K562 (cell line): ENCODE results near the gene TIMM23. TPM values are rescaled to one million over a fixed set of nuclear protein-coding genes. Genes with fewer than 3 reads are reported as not detected.
A peak's percentile ranks its signal among the peaks of the same experiment; 100 is the strongest.

Experiments used
- CBX3 ChIP-seq, 2 experiments: IDR thresholded peaks; 1 replicate in 1 of 2; 2 replicates in 1 of 2; pipeline ENCODE4 v1.6.1; 2012; ENCODE audit warnings: inconsistent platforms in 2 of 2, low read length in 2 of 2, borderline replicate concordance in 1 of 2, control low read depth in 1 of 2
- DNMT1 ChIP-seq: fragments of 450-650 bp; IDR thresholded peaks from 2 replicates; pipeline ENCODE4 v1.6.1; 2016; ENCODE audit warnings: antibody characterized with exemption, mild to moderate bottlenecking
- ETV5 ChIP-seq: sonication (generic); formaldehyde crosslinking; IDR thresholded peaks from 2 replicates; pipeline ENCODE4 v1.4.0; 2020; ENCODE audit warnings: low read depth, mild to moderate bottlenecking, missing genetic modification reagents
- GABPB2 ChIP-seq: fragments of 250-450 bp; sonication (Bioruptor Pico); conservative IDR thresholded peaks from 2 replicates; pipeline ENCODE4 v1.5.1; 2021; ENCODE audit warnings: mild to moderate bottlenecking
- KLF13 ChIP-seq: fragments of 450-650 bp; IDR thresholded peaks from 2 replicates; pipeline ENCODE4 v1.6.1; 2016; ENCODE audit warnings: missing genetic modification characterization, low read depth, mild to moderate bottlenecking, missing compliant biosample characterization, moderate library complexity, borderline replicate concordance
- MAFG ChIP-seq: fragments of 450-650 bp; conservative IDR thresholded peaks from 2 replicates; pipeline ENCODE4 v1.6.1; 2016; ENCODE audit warnings: missing genetic modification characterization, missing compliant biosample characterization
- MEIS2 ChIP-seq: fragments of 450-650 bp; IDR thresholded peaks from 2 replicates; pipeline ENCODE4 v1.6.1; 2014; ENCODE audit warnings: mild to moderate bottlenecking; ENCODE audit not compliant: partially characterized antibody
- SRSF1 ChIP-seq: fragments of 200-400 bp; formaldehyde crosslinking; IDR thresholded peaks from 2 replicates; pipeline ENCODE4 v1.6.1; 2017; ENCODE audit warnings: mild to moderate bottlenecking, low read depth, low read length, moderate library complexity
- TBP ChIP-seq: optimal IDR thresholded peaks from 2 replicates; pipeline ENCODE3; 2011; ENCODE audit warnings: low read depth, low read length, improper control_type of control experiment
- TCF3 ChIP-seq: sonication (generic); formaldehyde crosslinking; IDR thresholded peaks from 2 replicates; pipeline ENCODE4 v1.4.0; 2020; ENCODE audit warnings: mild to moderate bottlenecking, missing genetic modification reagents
- TCF7L2 ChIP-seq: fragments of 150-350 bp; IDR thresholded peaks from 2 replicates; pipeline ENCODE4 v1.6.1; 2016; ENCODE audit warnings: low read depth, mild to moderate bottlenecking, low read length, moderate library complexity
- polyA plus RNA-seq, 8 experiments: library from polyadenylated mRNA; depleted of rRNA in 4 of 8; stranded (reverse) in 5 of 8; unstranded in 3 of 8; fragments of >200 nt; fragmentation: Nextera tagmentation in 2 of 8; fragmentation: Illumina TruSeq in 1 of 8; extraction: Ambion mirVana in 2 of 8; extraction: Trizol in 1 of 8; gene quantifications; 2 replicates each; pipeline versions ENCODE4 v1.2.1 to v1.2.3, GENCODE V29; 2011 to 2014; ENCODE audit warnings: inconsistent platforms in 1 of 8, missing spikeins in 1 of 8
- total RNA-seq, 7 experiments: library from RNA; depleted of rRNA in 6 of 7; stranded (reverse); fragments of >200 nt in 6 of 7; fragmentation: Illumina TruSeq in 2 of 7; extraction: Trizol in 2 of 7; gene quantifications; 2 replicates each; pipeline versions ENCODE4 v1.2.1 to v1.2.3, GENCODE V29; 2011 to 2021; ENCODE audit warnings: low replicate concordance in 1 of 7
- TF ChIP-seq, protein P1 (sequence below), 2 experiments: fragments of 450-650 bp; IDR thresholded peaks; 2 replicates each; pipeline ENCODE4 v1.6.1; 2018; ENCODE audit warnings: mild to moderate bottlenecking in 2 of 2, low read depth in 1 of 2; ENCODE audit not compliant: partially characterized antibody in 2 of 2
- TF ChIP-seq, protein P2 (sequence below): sonication (generic); formaldehyde crosslinking; IDR thresholded peaks from 2 replicates; pipeline ENCODE4 v1.5.0; 2020; ENCODE audit warnings: missing genetic modification reagents
- TF ChIP-seq, protein P3 (sequence below): fragments of 250-450 bp; sonication (Bioruptor Pico); IDR thresholded peaks from 2 replicates; pipeline ENCODE4 v1.8.0; 2021; ENCODE audit warnings: moderate library complexity, mild to moderate bottlenecking, inconsistent platforms

Gene TIMM23
- total and polyA plus RNA-seq, 9 of the 15 experiments (the other 6 are each of a cell fraction or from before 2014, with no cell fraction given), result 148 to 280 (median 183) TPM

DNA sequence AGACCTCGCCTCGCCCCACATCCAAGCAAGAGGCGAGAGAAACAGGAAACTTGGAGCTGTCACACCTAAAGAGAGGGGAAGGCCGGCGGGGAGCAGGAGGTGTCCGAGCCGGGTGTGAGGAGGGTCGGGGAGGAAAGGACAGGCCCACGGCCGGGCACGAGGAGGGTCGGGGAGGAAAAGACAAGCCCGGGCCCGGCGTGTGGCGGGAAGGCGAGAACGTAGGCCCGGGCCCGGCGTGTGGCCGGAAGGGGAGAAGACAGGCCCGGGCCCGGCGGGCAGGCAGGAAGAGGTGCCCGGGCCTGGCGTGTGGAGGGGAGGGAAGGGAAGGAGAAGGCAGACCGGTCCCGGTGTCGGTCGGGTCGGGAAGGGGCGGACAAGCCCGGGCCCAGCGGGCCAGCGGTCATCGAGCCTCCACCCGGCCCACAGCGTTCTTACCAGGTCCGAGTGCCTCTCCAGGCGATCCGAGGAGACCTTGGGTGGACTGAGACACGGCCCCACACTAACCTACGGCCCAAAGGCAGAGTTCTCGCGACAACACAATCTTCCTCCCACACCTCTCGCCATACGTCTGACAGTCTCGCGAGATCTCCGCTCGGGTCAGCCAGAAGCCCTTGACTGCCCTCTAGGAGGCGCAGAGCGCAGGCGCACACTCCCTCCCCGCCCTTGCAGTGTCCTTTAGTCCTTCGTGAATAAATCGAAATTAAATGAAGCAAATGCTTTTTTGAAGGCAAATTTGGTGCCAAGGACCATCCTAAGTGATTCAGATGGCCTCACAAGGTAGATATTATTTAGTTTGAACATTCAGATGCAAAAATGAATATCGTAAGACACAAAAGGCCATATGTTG, 58.0 kb downstream of the TIMM23 start, which contains the start of gene NCOA4 (continued):
- TF ChIP-seq TCF3 (peak; percentile 25; the same call in 1 of the 2 replicates), TBP (peak; percentile 95), MAFG (tag) (no peak), TCF7L2 (no peak), DNMT1 (no peak), ETV5 (CRISPR knock-in tag) (peak; percentile 92), CBX3 (IDR thresholded peaks at IDR 0.05; ENCODE audit: borderline replicate concordance in 1 of 2, low read length in 2 of 2) (peak in 1 of 2 experiments; percentile 39; a peak in 1 of 3 replicates), MEIS2 (peak; percentile 39), GABPB2 (CRISPR knock-in tag) (no peak), KLF13 (tag) (peak; percentile 50; the same call in 1 of the 2 replicates), SRSF1 (no peak)
- TF ChIP-seq, protein P1, sequence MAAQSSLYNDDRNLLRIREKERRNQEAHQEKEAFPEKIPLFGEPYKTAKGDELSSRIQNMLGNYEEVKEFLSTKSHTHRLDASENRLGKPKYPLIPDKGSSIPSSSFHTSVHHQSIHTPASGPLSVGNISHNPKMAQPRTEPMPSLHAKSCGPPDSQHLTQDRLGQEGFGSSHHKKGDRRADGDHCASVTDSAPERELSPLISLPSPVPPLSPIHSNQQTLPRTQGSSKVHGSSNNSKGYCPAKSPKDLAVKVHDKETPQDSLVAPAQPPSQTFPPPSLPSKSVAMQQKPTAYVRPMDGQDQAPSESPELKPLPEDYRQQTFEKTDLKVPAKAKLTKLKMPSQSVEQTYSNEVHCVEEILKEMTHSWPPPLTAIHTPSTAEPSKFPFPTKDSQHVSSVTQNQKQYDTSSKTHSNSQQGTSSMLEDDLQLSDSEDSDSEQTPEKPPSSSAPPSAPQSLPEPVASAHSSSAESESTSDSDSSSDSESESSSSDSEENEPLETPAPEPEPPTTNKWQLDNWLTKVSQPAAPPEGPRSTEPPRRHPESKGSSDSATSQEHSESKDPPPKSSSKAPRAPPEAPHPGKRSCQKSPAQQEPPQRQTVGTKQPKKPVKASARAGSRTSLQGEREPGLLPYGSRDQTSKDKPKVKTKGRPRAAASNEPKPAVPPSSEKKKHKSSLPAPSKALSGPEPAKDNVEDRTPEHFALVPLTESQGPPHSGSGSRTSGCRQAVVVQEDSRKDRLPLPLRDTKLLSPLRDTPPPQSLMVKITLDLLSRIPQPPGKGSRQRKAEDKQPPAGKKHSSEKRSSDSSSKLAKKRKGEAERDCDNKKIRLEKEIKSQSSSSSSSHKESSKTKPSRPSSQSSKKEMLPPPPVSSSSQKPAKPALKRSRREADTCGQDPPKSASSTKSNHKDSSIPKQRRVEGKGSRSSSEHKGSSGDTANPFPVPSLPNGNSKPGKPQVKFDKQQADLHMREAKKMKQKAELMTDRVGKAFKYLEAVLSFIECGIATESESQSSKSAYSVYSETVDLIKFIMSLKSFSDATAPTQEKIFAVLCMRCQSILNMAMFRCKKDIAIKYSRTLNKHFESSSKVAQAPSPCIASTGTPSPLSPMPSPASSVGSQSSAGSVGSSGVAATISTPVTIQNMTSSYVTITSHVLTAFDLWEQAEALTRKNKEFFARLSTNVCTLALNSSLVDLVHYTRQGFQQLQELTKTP (IDR thresholded peaks at IDR 0.05; ENCODE audit: low read depth in 1 of 2, partially characterized antibody in 2 of 2), result no peak
- TF ChIP-seq, protein P2, sequence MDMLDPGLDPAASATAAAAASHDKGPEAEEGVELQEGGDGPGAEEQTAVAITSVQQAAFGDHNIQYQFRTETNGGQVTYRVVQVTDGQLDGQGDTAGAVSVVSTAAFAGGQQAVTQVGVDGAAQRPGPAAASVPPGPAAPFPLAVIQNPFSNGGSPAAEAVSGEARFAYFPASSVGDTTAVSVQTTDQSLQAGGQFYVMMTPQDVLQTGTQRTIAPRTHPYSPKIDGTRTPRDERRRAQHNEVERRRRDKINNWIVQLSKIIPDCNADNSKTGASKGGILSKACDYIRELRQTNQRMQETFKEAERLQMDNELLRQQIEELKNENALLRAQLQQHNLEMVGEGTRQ (CRISPR knock-in tag), result no peak; the same call in 1 of the 2 replicates
- TF ChIP-seq, protein P3, sequence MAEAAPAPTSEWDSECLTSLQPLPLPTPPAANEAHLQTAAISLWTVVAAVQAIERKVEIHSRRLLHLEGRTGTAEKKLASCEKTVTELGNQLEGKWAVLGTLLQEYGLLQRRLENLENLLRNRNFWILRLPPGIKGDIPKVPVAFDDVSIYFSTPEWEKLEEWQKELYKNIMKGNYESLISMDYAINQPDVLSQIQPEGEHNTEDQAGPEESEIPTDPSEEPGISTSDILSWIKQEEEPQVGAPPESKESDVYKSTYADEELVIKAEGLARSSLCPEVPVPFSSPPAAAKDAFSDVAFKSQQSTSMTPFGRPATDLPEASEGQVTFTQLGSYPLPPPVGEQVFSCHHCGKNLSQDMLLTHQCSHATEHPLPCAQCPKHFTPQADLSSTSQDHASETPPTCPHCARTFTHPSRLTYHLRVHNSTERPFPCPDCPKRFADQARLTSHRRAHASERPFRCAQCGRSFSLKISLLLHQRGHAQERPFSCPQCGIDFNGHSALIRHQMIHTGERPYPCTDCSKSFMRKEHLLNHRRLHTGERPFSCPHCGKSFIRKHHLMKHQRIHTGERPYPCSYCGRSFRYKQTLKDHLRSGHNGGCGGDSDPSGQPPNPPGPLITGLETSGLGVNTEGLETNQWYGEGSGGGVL, result no peak
- TF ChIP-seq, all 486 proteins: peak for 166
